Neural cell (in vitro differentiated cells): ENCODE results near the gene ATP11A. TPM values are rescaled to one million over a fixed set of nuclear protein-coding genes. Genes with fewer than 3 reads are reported as not detected.

ENCODE experiments used
- H2AFZ ChIP-seq: fragments of 200-600, 300-800 bp; sonication (generic), shearing (Covaris generic); 2 replicates; pipeline ENCODE4 v1.6.0; 2014; ENCODE audit warnings: low read depth, mild to moderate bottlenecking, antibody characterized with exemption, low read length, moderate library complexity
- H3F3A ChIP-seq: fragments of 200-600 bp; shearing (Covaris generic); 2 replicates; pipeline ENCODE4 v1.6.1; 2016; ENCODE audit warnings: mild to moderate bottlenecking, moderate library complexity, mixed read lengths, antibody characterized with exemption, low read length; ENCODE audit not compliant: insufficient read depth, poor library complexity, severe bottlenecking
- H3K27ac ChIP-seq: fragments of 200-600, 300-800 bp; sonication (generic), shearing (Covaris generic); 2 replicates; pipeline ENCODE4 v1.5.1; 2014; ENCODE audit warnings: mild to moderate bottlenecking, low read length, moderate library complexity
- H3K27me3 ChIP-seq: fragments of 300-800, 200-600 bp; sonication (generic), shearing (Covaris generic); 2 replicates; pipeline ENCODE4 v1.6.0; 2014; ENCODE audit warnings: mild to moderate bottlenecking, low read depth, low read length, moderate library complexity; ENCODE audit not compliant: insufficient read depth
- H3K36me3 ChIP-seq: fragments of 300-800, 200-600 bp; sonication (generic), shearing (Covaris generic); 2 replicates; pipeline ENCODE4 v1.5.1; 2014; ENCODE audit warnings: mild to moderate bottlenecking, antibody characterized with exemption, low read length, moderate library complexity; ENCODE audit not compliant: insufficient read depth
- H3K4me2 ChIP-seq: fragments of 300-800, 200-600 bp; sonication (generic), shearing (Covaris generic); 2 replicates; pipeline ENCODE4 v1.6.0; 2014; ENCODE audit warnings: mild to moderate bottlenecking, low read length
- H3K4me3 ChIP-seq: fragments of 300-800, 200-600 bp; sonication (generic), shearing (Covaris generic); 2 replicates; pipeline ENCODE4 v1.5.1; 2014; ENCODE audit warnings: mild to moderate bottlenecking, low read length, moderate library complexity
- H3K79me2 ChIP-seq: fragments of 200-600 bp; shearing (Covaris generic); replicated peaks from 2 replicates; pipeline ENCODE4 v1.6.0; 2014; ENCODE audit warnings: mild to moderate bottlenecking, low read length, moderate library complexity; ENCODE audit not compliant: insufficient read depth
- H3K9ac ChIP-seq: fragments of 300-800, 200-600 bp; sonication (generic), shearing (Covaris generic); 2 replicates; pipeline ENCODE4 v1.6.1; 2016; ENCODE audit warnings: mild to moderate bottlenecking, low read length, mixed read lengths
- H3K9me2 ChIP-seq: fragments of 200-600 bp; shearing (Covaris generic); 2 replicates; pipeline ENCODE4 v1.6.1; 2016; ENCODE audit warnings: mild to moderate bottlenecking, low read length, mixed read lengths; ENCODE audit not compliant: insufficient read depth
- H3K9me3 ChIP-seq: fragments of 200-600, 300-800 bp; sonication (generic), shearing (Covaris generic); 2 replicates; pipeline ENCODE4 v1.6.1; 2016; ENCODE audit warnings: mild to moderate bottlenecking, mixed run types, low read length, moderate library complexity, mixed read lengths
- H4K20me1 ChIP-seq: fragments of 200-600 bp; shearing (Covaris generic); 2 replicates; pipeline ENCODE4 v1.6.1; 2016; ENCODE audit warnings: mild to moderate bottlenecking, mixed run types; ENCODE audit not compliant: insufficient read depth
- EP300 ChIP-seq: fragments of 450-650 bp; conservative IDR thresholded peaks from 2 replicates; pipeline ENCODE4 v1.6.1; 2014; ENCODE audit warnings: antibody characterized with exemption, mild to moderate bottlenecking, moderate library complexity; ENCODE audit not compliant: poor library complexity, severe bottlenecking
- EZH2 ChIP-seq: fragments of 200-600, 300-800 bp; shearing (Covaris generic), sonication (generic); IDR thresholded peaks from 2 replicates; pipeline ENCODE4 v1.6.1; 2014; ENCODE audit warnings: antibody characterized with exemption, low read length, borderline replicate concordance, mild to moderate bottlenecking; ENCODE audit not compliant: insufficient read depth, poor library complexity, severe bottlenecking
- MXI1 ChIP-seq: fragments of 450-650 bp; conservative IDR thresholded peaks from 2 replicates; pipeline ENCODE4 v1.6.1; 2014; ENCODE audit warnings: antibody characterized with exemption, mild to moderate bottlenecking; ENCODE audit not compliant: poor library complexity, severe bottlenecking
- POLR2AphosphoS5 ChIP-seq: IDR thresholded peaks from 2 replicates; pipeline ENCODE4 v1.6.1; 2012
- RAD21 ChIP-seq: fragments of 450-650 bp; conservative IDR thresholded peaks from 2 replicates; pipeline ENCODE4 v1.6.1; 2014; ENCODE audit warnings: antibody characterized with exemption, mild to moderate bottlenecking, moderate library complexity
- SMC3 ChIP-seq: fragments of 450-650 bp; conservative IDR thresholded peaks from 2 replicates; pipeline ENCODE4 v1.6.1; 2014; ENCODE audit warnings: antibody characterized with exemption, mild to moderate bottlenecking, moderate library complexity; ENCODE audit not compliant: poor library complexity
- TAF1 ChIP-seq: IDR thresholded peaks from 2 replicates; pipeline ENCODE4 v1.6.1; 2012; ENCODE audit warnings: low read depth
- polyA plus RNA-seq: library from polyadenylated mRNA; depleted of rRNA; stranded (reverse); fragments of >200 nt; gene quantifications from 2 replicates; pipeline ENCODE4 v1.2.3, GENCODE V29; 2014
- TF ChIP-seq, protein P1 (sequence below): fragments of 450-650 bp; IDR thresholded peaks from 2 replicates; pipeline ENCODE4 v1.5.1; 2014; ENCODE audit warnings: antibody characterized with exemption, mild to moderate bottlenecking, moderate library complexity; ENCODE audit not compliant: poor library complexity, severe bottlenecking
- TF ChIP-seq, protein P2 (sequence below): IDR thresholded peaks from 2 replicates; pipeline ENCODE4 v1.6.1; 2012; ENCODE audit warnings: borderline replicate concordance

ATP11A gene
- polyA plus RNA-seq, 1 donor from 2014 or later, result 3.0 TPM

DNA sequence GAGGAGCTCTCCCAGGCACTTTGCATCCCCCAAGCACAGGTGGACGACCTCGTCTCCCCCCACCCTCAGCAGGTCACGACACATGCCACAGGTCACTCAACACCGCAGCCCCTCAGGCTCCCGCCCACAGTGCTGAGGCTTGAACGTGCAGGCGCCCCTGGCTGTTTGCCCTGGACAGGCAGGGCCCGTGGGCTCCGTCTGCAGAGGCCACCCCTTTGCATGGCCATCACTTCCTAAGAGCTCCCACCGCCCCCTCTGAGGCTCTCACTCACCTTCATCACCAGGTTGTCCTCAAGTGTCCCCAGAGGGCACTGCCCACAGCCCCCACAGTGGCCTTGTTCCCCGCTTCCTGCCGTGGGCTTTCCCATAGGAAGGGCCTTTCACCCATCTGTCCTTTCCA lies 147.1 kb downstream of the ATP11A start:
- H2AFZ ChIP-seq, result no peak overlapping the region
- no peak overlapping the region for H3K9ac ChIP-seq
- H3K27ac ChIP-seq, result no peak overlapping the region
- H3K79me2 ChIP-seq, result no peaks in the 10 kb centered on the region
- no peaks in the 10 kb centered on the region for H4K20me1 ChIP-seq
- no peaks in the 10 kb centered on the region for H3K27me3 ChIP-seq
- no peaks in the 10 kb centered on the region for H3K9me3 ChIP-seq
- TF ChIP-seq POLR2AphosphoS5 (no peak), RAD21 (no peak), SMC3 (no peak), EZH2 (no peak), MXI1 (no peak), EP300 (no peak), TAF1 (no peak)
- TF ChIP-seq, protein P1, sequence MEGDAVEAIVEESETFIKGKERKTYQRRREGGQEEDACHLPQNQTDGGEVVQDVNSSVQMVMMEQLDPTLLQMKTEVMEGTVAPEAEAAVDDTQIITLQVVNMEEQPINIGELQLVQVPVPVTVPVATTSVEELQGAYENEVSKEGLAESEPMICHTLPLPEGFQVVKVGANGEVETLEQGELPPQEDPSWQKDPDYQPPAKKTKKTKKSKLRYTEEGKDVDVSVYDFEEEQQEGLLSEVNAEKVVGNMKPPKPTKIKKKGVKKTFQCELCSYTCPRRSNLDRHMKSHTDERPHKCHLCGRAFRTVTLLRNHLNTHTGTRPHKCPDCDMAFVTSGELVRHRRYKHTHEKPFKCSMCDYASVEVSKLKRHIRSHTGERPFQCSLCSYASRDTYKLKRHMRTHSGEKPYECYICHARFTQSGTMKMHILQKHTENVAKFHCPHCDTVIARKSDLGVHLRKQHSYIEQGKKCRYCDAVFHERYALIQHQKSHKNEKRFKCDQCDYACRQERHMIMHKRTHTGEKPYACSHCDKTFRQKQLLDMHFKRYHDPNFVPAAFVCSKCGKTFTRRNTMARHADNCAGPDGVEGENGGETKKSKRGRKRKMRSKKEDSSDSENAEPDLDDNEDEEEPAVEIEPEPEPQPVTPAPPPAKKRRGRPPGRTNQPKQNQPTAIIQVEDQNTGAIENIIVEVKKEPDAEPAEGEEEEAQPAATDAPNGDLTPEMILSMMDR, result no peak
- TF ChIP-seq, protein P2, sequence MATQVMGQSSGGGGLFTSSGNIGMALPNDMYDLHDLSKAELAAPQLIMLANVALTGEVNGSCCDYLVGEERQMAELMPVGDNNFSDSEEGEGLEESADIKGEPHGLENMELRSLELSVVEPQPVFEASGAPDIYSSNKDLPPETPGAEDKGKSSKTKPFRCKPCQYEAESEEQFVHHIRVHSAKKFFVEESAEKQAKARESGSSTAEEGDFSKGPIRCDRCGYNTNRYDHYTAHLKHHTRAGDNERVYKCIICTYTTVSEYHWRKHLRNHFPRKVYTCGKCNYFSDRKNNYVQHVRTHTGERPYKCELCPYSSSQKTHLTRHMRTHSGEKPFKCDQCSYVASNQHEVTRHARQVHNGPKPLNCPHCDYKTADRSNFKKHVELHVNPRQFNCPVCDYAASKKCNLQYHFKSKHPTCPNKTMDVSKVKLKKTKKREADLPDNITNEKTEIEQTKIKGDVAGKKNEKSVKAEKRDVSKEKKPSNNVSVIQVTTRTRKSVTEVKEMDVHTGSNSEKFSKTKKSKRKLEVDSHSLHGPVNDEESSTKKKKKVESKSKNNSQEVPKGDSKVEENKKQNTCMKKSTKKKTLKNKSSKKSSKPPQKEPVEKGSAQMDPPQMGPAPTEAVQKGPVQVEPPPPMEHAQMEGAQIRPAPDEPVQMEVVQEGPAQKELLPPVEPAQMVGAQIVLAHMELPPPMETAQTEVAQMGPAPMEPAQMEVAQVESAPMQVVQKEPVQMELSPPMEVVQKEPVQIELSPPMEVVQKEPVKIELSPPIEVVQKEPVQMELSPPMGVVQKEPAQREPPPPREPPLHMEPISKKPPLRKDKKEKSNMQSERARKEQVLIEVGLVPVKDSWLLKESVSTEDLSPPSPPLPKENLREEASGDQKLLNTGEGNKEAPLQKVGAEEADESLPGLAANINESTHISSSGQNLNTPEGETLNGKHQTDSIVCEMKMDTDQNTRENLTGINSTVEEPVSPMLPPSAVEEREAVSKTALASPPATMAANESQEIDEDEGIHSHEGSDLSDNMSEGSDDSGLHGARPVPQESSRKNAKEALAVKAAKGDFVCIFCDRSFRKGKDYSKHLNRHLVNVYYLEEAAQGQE, result no peak
- H3K9me2 ChIP-seq, result no peaks in the 10 kb centered on the region
- no peak overlapping the region for H3K4me2 ChIP-seq
- no peaks in the 10 kb centered on the region for H3F3A ChIP-seq
- H3K36me3 ChIP-seq, result peaks cover 5% of the 10 kb centered on the region
- no peak overlapping the region for H3K4me3 ChIP-seq

DNA sequence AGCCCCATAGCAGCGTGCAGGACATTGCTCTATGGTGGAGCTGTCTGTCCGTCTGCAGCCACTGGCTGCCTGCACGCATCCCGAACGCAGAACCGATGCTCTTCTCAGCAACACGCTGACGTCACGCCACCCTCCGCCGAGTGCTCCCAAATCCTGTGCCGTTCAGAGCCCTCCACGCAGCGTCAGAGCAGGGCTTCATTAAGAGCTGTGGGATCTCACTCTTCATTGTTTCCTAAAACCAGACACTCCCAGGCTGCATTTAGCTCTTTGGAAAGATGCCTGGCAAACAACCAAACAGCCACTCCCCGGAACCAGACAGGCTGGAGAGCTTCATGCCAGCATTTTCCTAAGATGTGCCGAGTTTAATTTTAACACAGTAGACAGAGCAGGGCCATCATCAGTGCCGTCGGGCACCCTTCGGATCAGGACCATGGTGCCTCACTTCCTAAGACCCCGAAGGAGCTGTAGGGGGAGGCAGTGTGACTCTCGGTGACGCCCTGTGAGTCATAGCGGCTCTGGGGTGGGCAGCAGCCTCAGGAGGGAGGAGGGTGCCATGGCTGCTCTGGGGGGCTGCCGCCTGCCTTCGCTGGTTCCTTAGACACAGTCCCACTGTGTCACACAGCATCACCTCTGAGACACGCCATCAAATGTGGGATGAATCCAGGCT lies 147.7 kb downstream of the ATP11A start:
- Histone ChIP-seq H3K9me2 (no peaks in the 10 kb centered on the region), H3F3A (no peaks in the 10 kb centered on the region), H3K4me3 (no peak overlapping the region), H3K27me3 (no peaks in the 10 kb centered on the region), H3K4me2 (no peak overlapping the region), H3K36me3 (peaks cover 5% of the 10 kb centered on the region), H4K20me1 (no peaks in the 10 kb centered on the region), H2AFZ (no peak overlapping the region), H3K27ac (no peak overlapping the region), H3K79me2 (no peaks in the 10 kb centered on the region), H3K9me3 (no peaks in the 10 kb centered on the region), H3K9ac (no peak overlapping the region)
- TF ChIP-seq POLR2AphosphoS5 (no peak), EP300 (no peak), SMC3 (no peak), MXI1 (no peak), TAF1 (no peak), RAD21 (no peak)
- TF ChIP-seq, protein P2, result no peak
- TF ChIP-seq, protein P1, result no peak
